Right lobe of liver (tissue), 6 donors: ENCODE data around the gene ROR2. TPM values are rescaled to one million over a fixed set of nuclear protein-coding genes. Genes with fewer than 3 reads are reported as not detected.
A peak's percentile ranks its signal among the peaks of the same experiment; 100 is the strongest.

ENCODE experiments used
- ATAC-seq, 4 donors: fragments of 200-7000 bp; cut with Tn5 transposase; one replicate each; pipeline ENCODE4 v1.9.1; 2020; ENCODE audit warnings: mild to moderate bottlenecking in 4 of 4, moderate library complexity in 4 of 4
- DNase-seq, 3 donors: peaks; one replicate each; pipeline ENCODE4 v3.0.0-alpha.2; 2020
- H3K27ac ChIP-seq, 3 donors: fragments of 200-600 bp; one replicate each; pipeline ENCODE4 v1.8.0; 2022
- H3K27me3 ChIP-seq, 2 donors: fragments of 200-600 bp; one replicate each; pipeline ENCODE4 v1.8.0; 2022
- H3K36me3 ChIP-seq, 4 donors: fragments of 200-600 bp; sonication (generic) in 1 of 4; one replicate each; pipeline versions ENCODE4 v1.5.1 to v1.8.0; 2017 to 2022; ENCODE audit warnings: control low read depth in 1 of 4
- H3K4me1 ChIP-seq, 4 donors: fragments of 200-600 bp; sonication (generic) in 1 of 4; one replicate each; pipeline versions ENCODE4 v1.5.1 to v1.8.0; 2017 to 2022; ENCODE audit warnings: control low read depth in 1 of 4
- H3K4me3 ChIP-seq, 3 donors: fragments of 200-600 bp; one replicate each; pipeline ENCODE4 v1.8.0; 2022
- H3K9me3 ChIP-seq, 4 donors: fragments of 200-600 bp; sonication (generic) in 1 of 4; one replicate each; pipeline versions ENCODE4 v1.5.1 to v1.8.0; 2017 to 2022; ENCODE audit warnings: control low read depth in 1 of 4
- CTCF ChIP-seq, 4 donors: fragments of 200-600 bp in 3 of 4; fragments of 450-650 bp in 1 of 4; IDR thresholded peaks; one replicate each; pipeline versions ENCODE4 v1.5.1 to v1.8.0; 2016 to 2022; ENCODE audit warnings: antibody characterized with exemption in 4 of 4, mild to moderate bottlenecking in 2 of 4
- POLR2A ChIP-seq: fragments of 450-650 bp; IDR thresholded peaks from one replicate; pipeline ENCODE4 v1.6.1; 2017; ENCODE audit warnings: antibody characterized with exemption, mild to moderate bottlenecking
- WGBS: methylation state at CpG from one replicate; pipeline ENCODE4 v1.1.6; 2018; ENCODE audit warnings: low coverage, low lambda C conversion rate; ENCODE audit not compliant: insufficient coverage; ENCODE audit errors: missing lambda C conversion rate; 5-methylcytosine and 5-hydroxymethylcytosine counted together
- intact Hi-C, 2 donors: fragments of 100-400 bp; cut with DNase I; formaldehyde crosslinking; loops; one replicate each; pipeline versions ENCODE4 v1.11.2 to v1.14.1; 2022
- total RNA-seq, 6 experiments: library from RNA; depleted of rRNA in 2 of 6; stranded (reverse); fragments of >200 nt in 2 of 6; fragmentation: NEBNext Ultra II Directional in 3 of 6; extraction: Animal tissue kit (Norgen Biotek cat#: 25700) in 3 of 6; gene quantifications; one replicate each; pipeline versions ENCODE4 v1.1.0 to v1.2.4, GENCODE V29; 2016 to 2023
- donor health status: DM: no; HTN: yes; CAD: no.
- donor health status: DM: no; HTN: no; CAD: no.
- donor health status: DM: no; HTN: no; CAD: no.
- donor health status: DM: no; HTN: yes; CAD: no.
- donor health status: DM: no; HTN: yes; CAD: no.

The ROR2 gene
- total RNA-seq, 6 experiments from 2014 or later: 0.12 to 1.2 (median 0.49) TPM; not detected in 1

- Histone ChIP-seq H3K36me3 (no peaks in the 10 kb centered on the region), H3K27ac (no peak overlapping the region), H3K4me3 (no peak overlapping the region), H3K27me3 (no peaks in the 10 kb centered on the region), H3K4me1 (no peaks in the 10 kb centered on the region), H3K9me3 (no peaks in the 10 kb centered on the region)
- intact Hi-C loops: no loop called here
- TF ChIP-seq POLR2A (no peak), CTCF (IDR thresholded peaks at IDR 0.05) (no peak)
- DNase-seq (no peak), ATAC-seq (no peak)
- WGBS: 68% methylated on average over 3 of the region's 3 CpGs
These were observed 251.8 kb downstream of the ROR2 start for GRCh38 chr9:91698266-91698665.

GRCh38 chr9:91697201-91697600 lies 252.8 kb downstream of the ROR2 start:
- Histone ChIP-seq H3K36me3 (no peaks in the 10 kb centered on the region), H3K4me3 (no peak overlapping the region), H3K27me3 (no peaks in the 10 kb centered on the region), H3K4me1 (no peaks in the 10 kb centered on the region), H3K27ac (no peak overlapping the region), H3K9me3 (no peaks in the 10 kb centered on the region)
- ATAC-seq: peak in 1 of 4 donors; percentile 19
- 89% methylated on average over 2 of the region's 7 CpGs for WGBS
- intact Hi-C loops: no loop called here
- TF ChIP-seq POLR2A: no peak
- no peak for TF ChIP-seq CTCF (IDR thresholded peaks at IDR 0.05)
- no peak for DNase-seq

GRCh38 chr9:91694081-91694870 lies 255.8 kb downstream of the ROR2 start:
- H3K4me1 ChIP-seq: no peaks in the 10 kb centered on the region
- H3K36me3 ChIP-seq: no peaks in the 10 kb centered on the region
- DNase-seq (no peak), ATAC-seq (no peak)
- H3K27me3 ChIP-seq: no peaks in the 10 kb centered on the region
- H3K9me3 ChIP-seq: no peaks in the 10 kb centered on the region
- TF ChIP-seq CTCF (IDR thresholded peaks at IDR 0.05) (no peak), POLR2A (no peak)
- H3K4me3 ChIP-seq: no peak overlapping the region
- intact Hi-C loops: no loop called here
- WGBS: 76% methylated on average over 5 of the region's 6 CpGs
- H3K27ac ChIP-seq: no peak overlapping the region

DNA sequence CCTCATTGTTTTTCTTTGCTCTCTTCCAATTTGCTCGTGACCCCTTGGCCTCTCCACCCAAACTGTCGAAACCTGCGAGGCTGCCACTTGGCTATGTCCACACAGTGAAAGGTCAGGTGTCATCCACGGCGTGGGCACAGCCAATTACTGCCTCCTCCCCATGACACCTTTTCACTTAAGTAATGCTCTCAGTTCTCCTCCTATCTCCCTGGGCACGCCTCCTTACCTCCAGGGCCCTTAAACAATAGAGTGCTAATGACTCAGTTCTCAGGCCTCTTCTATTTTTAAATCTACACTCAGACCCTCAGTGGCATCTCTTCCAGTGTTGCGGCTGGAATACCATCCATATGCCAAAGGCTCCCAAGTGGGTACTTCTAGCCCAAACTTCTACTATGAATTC lies 256.8 kb downstream of the ROR2 start:
- Histone ChIP-seq H3K27ac (no peak overlapping the region), H3K4me3 (no peak overlapping the region), H3K9me3 (no peaks in the 10 kb centered on the region), H3K27me3 (no peaks in the 10 kb centered on the region), H3K36me3 (no peaks in the 10 kb centered on the region), H3K4me1 (no peaks in the 10 kb centered on the region)
- intact Hi-C loops: no loop called here
- WGBS: 52% methylated on average over 7 of the region's 7 CpGs
- DNase-seq (no peak), ATAC-seq (no peak)
- TF ChIP-seq POLR2A: no peak
- no peak for TF ChIP-seq CTCF (IDR thresholded peaks at IDR 0.05)
